Stimulated activated naive CD8-positive, alpha-beta T cell treated with anti-CD3 and anti-CD28 coated beads, Interleukin-15, amount 100 ng/mL, for 72 hours (primary cell): ENCODE measurements around the gene LRP1B.

Experiments used
- ATAC-seq: fragments of 150-1000 bp; cut with Tn5 transposase; 2 replicates; pipeline ENCODE4 v1.10.0; 2021; ENCODE audit warnings: mild to moderate bottlenecking, moderate library complexity
- DNase-seq, 2 donors: peaks; one replicate each; pipeline ENCODE4 v3.0.0; 2021 to 2022
- H3K27ac Mint-ChIP-seq, 2 donors: one replicate each; pipeline ENCODE4 v1.8.0; 2022; ENCODE audit warnings: mild to moderate bottlenecking in 2 of 2, mixed read lengths in 2 of 2, moderate library complexity in 2 of 2
- H3K27me3 Mint-ChIP-seq: one replicate; pipeline ENCODE4 v1.8.0; 2022; ENCODE audit warnings: mixed read lengths
- H3K4me1 Mint-ChIP-seq: one replicate; pipeline ENCODE4 v1.8.0; 2022; ENCODE audit warnings: mild to moderate bottlenecking, mixed read lengths
- H3K4me3 Mint-ChIP-seq, 2 donors: one replicate each; pipeline ENCODE4 v1.8.0; 2022; ENCODE audit warnings: mild to moderate bottlenecking in 2 of 2, mixed read lengths in 2 of 2, moderate library complexity in 1 of 2
- H3K9me3 Mint-ChIP-seq, 2 donors: one replicate each; pipeline ENCODE4 v1.8.0; 2022; ENCODE audit warnings: mixed read lengths in 2 of 2

The LRP1B gene

GRCh38 chr2:140943867-140944266, 1186.9 kb downstream of the LRP1B start:
- DNase-seq = no peak
- H3K27ac Mint-ChIP-seq = no peak overlapping the region
- no peaks in the 10 kb centered on the region for H3K27me3 Mint-ChIP-seq
- H3K4me3 Mint-ChIP-seq = no peak overlapping the region
- peaks cover 9 to 16% of the 10 kb centered on the region in 2 donors for H3K9me3 Mint-ChIP-seq
- no peak for ATAC-seq
- H3K4me1 Mint-ChIP-seq = no peaks in the 10 kb centered on the region

GRCh38 chr2:140942284-140942683, 1188.5 kb downstream of the LRP1B start:
- Mint-ChIP-seq H3K27me3 (no peaks in the 10 kb centered on the region), H3K9me3 (peaks cover 15 to 20% of the 10 kb centered on the region in 2 donors), H3K27ac (no peak overlapping the region), H3K4me3 (no peak overlapping the region), H3K4me1 (no peaks in the 10 kb centered on the region)
- no peak for DNase-seq
- no peak for ATAC-seq

- H3K4me3 Mint-ChIP-seq = no peak overlapping the region
- H3K9me3 Mint-ChIP-seq = peaks cover under 1 to 3% of the 10 kb centered on the region in 2 donors
- H3K27me3 Mint-ChIP-seq = no peaks in the 10 kb centered on the region
- no peak overlapping the region for H3K27ac Mint-ChIP-seq
- ATAC-seq = no peak
- no peaks in the 10 kb centered on the region for H3K4me1 Mint-ChIP-seq
- DNase-seq = no peak
Observed at GRCh38 chr2:140929849-140930248, 1201.0 kb downstream of the LRP1B start.

GRCh38 chr2:140918426-140918825, 1212.4 kb downstream of the LRP1B start:
- H3K27ac Mint-ChIP-seq = no peak overlapping the region
- ATAC-seq = no peak
- DNase-seq = no peak
- H3K9me3 Mint-ChIP-seq = peaks cover 5 to 7% of the 10 kb centered on the region in 2 donors
- no peak overlapping the region for H3K4me3 Mint-ChIP-seq
- H3K4me1 Mint-ChIP-seq = no peaks in the 10 kb centered on the region
- no peaks in the 10 kb centered on the region for H3K27me3 Mint-ChIP-seq

GRCh38 chr2:140916410-140916809, 1214.4 kb downstream of the LRP1B start:
- peaks cover 5 to 7% of the 10 kb centered on the region in 2 donors for H3K9me3 Mint-ChIP-seq
- no peak for ATAC-seq
- H3K4me3 Mint-ChIP-seq = no peak overlapping the region
- H3K4me1 Mint-ChIP-seq = no peaks in the 10 kb centered on the region
- no peaks in the 10 kb centered on the region for H3K27me3 Mint-ChIP-seq
- H3K27ac Mint-ChIP-seq = no peak overlapping the region
- DNase-seq = no peak

- H3K9me3 Mint-ChIP-seq = peaks cover 7 to 8% of the 10 kb centered on the region in 2 donors
- no peaks in the 10 kb centered on the region for H3K27me3 Mint-ChIP-seq
- DNase-seq (no peak), ATAC-seq (no peak)
- no peaks in the 10 kb centered on the region for H3K4me1 Mint-ChIP-seq
- no peak overlapping the region for H3K27ac Mint-ChIP-seq
- no peak overlapping the region for H3K4me3 Mint-ChIP-seq
Observed at GRCh38 chr2:140910683-140911082, 1220.1 kb downstream of the LRP1B start.

GRCh38 chr2:140905083-140905781, 1225.6 kb downstream of the LRP1B start:
- peaks cover 0 to 3% of the 10 kb centered on the region in 2 donors for H3K9me3 Mint-ChIP-seq
- ATAC-seq (no peak), DNase-seq (no peak)
- no peaks in the 10 kb centered on the region for H3K4me1 Mint-ChIP-seq
- H3K4me3 Mint-ChIP-seq = no peak overlapping the region
- H3K27me3 Mint-ChIP-seq = no peaks in the 10 kb centered on the region
- H3K27ac Mint-ChIP-seq = no peak overlapping the region

GRCh38 chr2:140895378-140895777, 1235.4 kb downstream of the LRP1B start:
- ATAC-seq (no peak), DNase-seq (no peak)
- Mint-ChIP-seq H3K9me3 (peaks cover 19 to 23% of the 10 kb centered on the region in 2 donors), H3K27ac (no peak overlapping the region), H3K4me3 (no peak overlapping the region), H3K27me3 (no peaks in the 10 kb centered on the region), H3K4me1 (no peaks in the 10 kb centered on the region)

- Mint-ChIP-seq H3K27ac (peak overlapping the region in 1 of 2 donors; percentile 46), H3K9me3 (peaks cover 19 to 23% of the 10 kb centered on the region in 2 donors), H3K4me1 (no peaks in the 10 kb centered on the region), H3K27me3 (no peaks in the 10 kb centered on the region), H3K4me3 (no peak overlapping the region)
- DNase-seq = no peak
- ATAC-seq = no peak
Observed at GRCh38 chr2:140893685-140894084, 1237.1 kb downstream of the LRP1B start.

- H3K9me3 Mint-ChIP-seq = peaks cover 19 to 23% of the 10 kb centered on the region in 2 donors
- H3K27me3 Mint-ChIP-seq = no peaks in the 10 kb centered on the region
- no peak for ATAC-seq
- no peaks in the 10 kb centered on the region for H3K4me1 Mint-ChIP-seq
- DNase-seq = no peak
- peak overlapping the region in 1 of 2 donors; percentile 80 for H3K27ac Mint-ChIP-seq
- no peak overlapping the region for H3K4me3 Mint-ChIP-seq
Observed at GRCh38 chr2:140892911-140893637, 1237.7 kb downstream of the LRP1B start.

- Mint-ChIP-seq H3K27me3 (no peaks in the 10 kb centered on the region), H3K27ac (no peak overlapping the region), H3K4me3 (no peak overlapping the region), H3K4me1 (no peaks in the 10 kb centered on the region), H3K9me3 (peaks cover 19 to 23% of the 10 kb centered on the region in 2 donors)
- DNase-seq (no peak), ATAC-seq (no peak)
Observed at GRCh38 chr2:140892436-140892835, 1238.4 kb downstream of the LRP1B start.

GRCh38 chr2:140891614-140892212, 1239.1 kb downstream of the LRP1B start:
- DNase-seq = no peak
- H3K27ac Mint-ChIP-seq = no peak overlapping the region
- no peaks in the 10 kb centered on the region for H3K4me1 Mint-ChIP-seq
- peaks cover 19 to 23% of the 10 kb centered on the region in 2 donors for H3K9me3 Mint-ChIP-seq
- no peaks in the 10 kb centered on the region for H3K27me3 Mint-ChIP-seq
- H3K4me3 Mint-ChIP-seq = no peak overlapping the region
- ATAC-seq = no peak

- H3K4me1 Mint-ChIP-seq = no peaks in the 10 kb centered on the region
- no peak overlapping the region for H3K4me3 Mint-ChIP-seq
- DNase-seq (no peak), ATAC-seq (no peak)
- no peaks in the 10 kb centered on the region for H3K27me3 Mint-ChIP-seq
- H3K9me3 Mint-ChIP-seq = peaks cover 0 to 6% of the 10 kb centered on the region in 2 donors
- H3K27ac Mint-ChIP-seq = no peak overlapping the region
Observed at GRCh38 chr2:140882671-140883620, 1247.9 kb downstream of the LRP1B start.

GRCh38 chr2:140880573-140880972, 1250.2 kb downstream of the LRP1B start:
- Mint-ChIP-seq H3K27me3 (no peaks in the 10 kb centered on the region), H3K9me3 (peaks cover 10 to 14% of the 10 kb centered on the region in 2 donors), H3K4me3 (no peak overlapping the region), H3K4me1 (no peaks in the 10 kb centered on the region), H3K27ac (no peak overlapping the region)
- DNase-seq (no peak), ATAC-seq (no peak)

GRCh38 chr2:140876015-140876414, 1254.8 kb downstream of the LRP1B start:
- peaks cover 8 to 10% of the 10 kb centered on the region in 2 donors for H3K9me3 Mint-ChIP-seq
- H3K4me1 Mint-ChIP-seq = no peaks in the 10 kb centered on the region
- H3K4me3 Mint-ChIP-seq = no peak overlapping the region
- DNase-seq (no peak), ATAC-seq (no peak)
- no peak overlapping the region for H3K27ac Mint-ChIP-seq
- no peaks in the 10 kb centered on the region for H3K27me3 Mint-ChIP-seq
